ENCODE results near the gene TRMT2B.

TRMT2B gene

DNA sequence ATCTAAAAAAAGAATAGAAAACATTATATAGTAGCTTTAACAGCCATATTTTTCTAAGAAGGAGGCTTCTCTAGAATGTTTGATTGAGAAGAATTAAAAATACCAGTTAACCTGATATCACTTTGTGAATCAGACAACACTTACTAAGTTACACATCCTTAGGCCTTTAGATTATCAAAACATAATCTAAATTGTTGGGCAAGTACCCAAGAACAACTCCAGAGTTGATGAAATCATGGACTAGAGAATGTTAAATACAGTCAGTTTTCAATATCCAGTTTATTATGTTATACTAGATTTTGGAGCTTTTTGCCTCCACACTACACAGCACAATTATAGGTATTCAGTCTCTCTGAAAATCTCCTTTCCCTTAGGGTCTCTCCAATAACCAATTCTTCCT is 42.8 kb downstream of the TRMT2B start:
- Histone ChIP-seq H2BK15ac (ENCODE audit: low read depth, poor library complexity, severe bottlenecking) (no peak overlapping the region), H3K79me1 (replicated peaks; ENCODE audit: low read length, poor library complexity, severe bottlenecking) (no peaks in the 10 kb centered on the region), H3K9ac (ENCODE audit: low read length) (no peak overlapping the region), H3K18ac (ENCODE audit: low read depth in 1 of 2, low read length in 2 of 2) (no peak overlapping the region), H3K36me3 (ENCODE audit: control insufficient read depth in 1 of 2, insufficient read depth in 2 of 2, low read depth in 1 of 2, low read length in 2 of 2) (peaks cover 3 to 39% of the 10 kb centered on the region in 2 experiments), H2AK5ac (ENCODE audit: low read length, severe bottlenecking) (no peak overlapping the region), H4K8ac (ENCODE audit: low read length) (no peak overlapping the region), H3K4me2 (ENCODE audit: low read length, poor library complexity, severe bottlenecking) (no peak overlapping the region), H3K14ac (ENCODE audit: low read length in 2 of 2) (no peak overlapping the region), H3K23ac (ENCODE audit: low read length in 2 of 2) (no peak overlapping the region), H3K27me3 (ENCODE audit: control insufficient read depth in 1 of 2, insufficient read depth in 1 of 2, low read length in 2 of 2) (no peaks in the 10 kb centered on the region), H2BK120ac (ENCODE audit: low read depth, low read length) (no peak overlapping the region), H2AFZ (ENCODE audit: low read depth, low read length) (no peak overlapping the region), H3K27ac (ENCODE audit: low read length, poor library complexity, severe bottlenecking) (no peak overlapping the region), H4K91ac (ENCODE audit: low read length) (no peak overlapping the region), H3K4me1 (ENCODE audit: control insufficient read depth, insufficient read depth, low read depth, low read length) (no peaks in the 10 kb centered on the region), H2BK5ac (ENCODE audit: low read depth, low read length, poor library complexity, severe bottlenecking) (no peak overlapping the region), H3K9me3 (ENCODE audit: control insufficient read depth, low read length) (no peaks in the 10 kb centered on the region), H3K4ac (ENCODE audit: low read depth in 1 of 2, low read length in 2 of 2) (no peak overlapping the region), H2BK12ac (ENCODE audit: low read length in 2 of 2) (no peak overlapping the region), H3K4me3 (ENCODE audit: insufficient read depth in 1 of 2, low read depth in 1 of 2, low read length in 2 of 2) (no peak overlapping the region)
- DNase-seq = no peak

DNA sequence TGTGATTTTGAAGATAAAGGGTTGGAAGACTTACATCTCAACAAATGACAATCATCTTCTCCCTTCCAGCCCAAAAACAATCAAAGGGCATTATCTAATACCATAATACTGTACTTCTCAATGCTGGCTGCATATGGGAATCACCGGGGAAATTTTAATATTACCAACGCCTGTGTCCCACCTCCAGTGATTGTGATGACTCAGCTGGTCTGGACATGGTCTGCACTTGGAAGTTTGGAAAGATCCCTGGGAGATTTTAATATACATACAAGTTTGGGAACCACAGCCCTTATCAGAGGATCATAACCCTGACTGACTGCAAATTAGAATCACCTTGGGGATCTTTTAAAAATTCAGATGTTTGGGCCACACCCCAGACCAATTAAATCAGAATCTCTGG is 52.5 kb downstream of the TRMT2B start:
- no peak overlapping the region for H3K18ac ChIP-seq (ENCODE audit: low read depth in 1 of 2, low read length in 2 of 2)
- H3K27me3 ChIP-seq (ENCODE audit: control insufficient read depth in 1 of 2, insufficient read depth in 1 of 2, low read length in 2 of 2) = no peaks in the 10 kb centered on the region
- H2AK5ac ChIP-seq (ENCODE audit: low read length, severe bottlenecking) = no peak overlapping the region
- H3K4me3 ChIP-seq (ENCODE audit: insufficient read depth in 1 of 2, low read depth in 1 of 2, low read length in 2 of 2) = no peak overlapping the region
- H2BK15ac ChIP-seq (ENCODE audit: low read depth, poor library complexity, severe bottlenecking) = no peak overlapping the region
- no peak overlapping the region for H3K14ac ChIP-seq (ENCODE audit: low read length in 2 of 2)
- peaks cover 1% of the 10 kb centered on the region for H3K4me1 ChIP-seq (ENCODE audit: control insufficient read depth, insufficient read depth, low read depth, low read length)
- DNase-seq = no peak
- no peak overlapping the region for H3K4me2 ChIP-seq (ENCODE audit: low read length, poor library complexity, severe bottlenecking)
- H4K91ac ChIP-seq (ENCODE audit: low read length) = no peak overlapping the region
- H3K4ac ChIP-seq (ENCODE audit: low read depth in 1 of 2, low read length in 2 of 2) = no peak overlapping the region
- H3K9me3 ChIP-seq (ENCODE audit: control insufficient read depth, low read length) = peaks cover 3% of the 10 kb centered on the region
- H2BK12ac ChIP-seq (ENCODE audit: low read length in 2 of 2) = no peak overlapping the region
- no peaks in the 10 kb centered on the region for H3K79me1 ChIP-seq (replicated peaks; ENCODE audit: low read length, poor library complexity, severe bottlenecking)
- H2BK120ac ChIP-seq (ENCODE audit: low read depth, low read length) = no peak overlapping the region
- H3K9ac ChIP-seq (ENCODE audit: low read length) = no peak overlapping the region
- no CpG with 5 or more reads among the region's 2 CpGs for WGBS
- H3K27ac ChIP-seq (ENCODE audit: low read length, poor library complexity, severe bottlenecking) = no peak overlapping the region
- peaks cover 0 to 3% of the 10 kb centered on the region in 2 experiments for H3K36me3 ChIP-seq (ENCODE audit: control insufficient read depth in 1 of 2, insufficient read depth in 2 of 2, low read depth in 1 of 2, low read length in 2 of 2)
- no peak overlapping the region for H4K8ac ChIP-seq (ENCODE audit: low read length)
- H3K23ac ChIP-seq (ENCODE audit: low read length in 2 of 2) = no peak overlapping the region
- no peak overlapping the region for H2AFZ ChIP-seq (ENCODE audit: low read depth, low read length)
- H2BK5ac ChIP-seq (ENCODE audit: low read depth, low read length, poor library complexity, severe bottlenecking) = no peak overlapping the region

DNA sequence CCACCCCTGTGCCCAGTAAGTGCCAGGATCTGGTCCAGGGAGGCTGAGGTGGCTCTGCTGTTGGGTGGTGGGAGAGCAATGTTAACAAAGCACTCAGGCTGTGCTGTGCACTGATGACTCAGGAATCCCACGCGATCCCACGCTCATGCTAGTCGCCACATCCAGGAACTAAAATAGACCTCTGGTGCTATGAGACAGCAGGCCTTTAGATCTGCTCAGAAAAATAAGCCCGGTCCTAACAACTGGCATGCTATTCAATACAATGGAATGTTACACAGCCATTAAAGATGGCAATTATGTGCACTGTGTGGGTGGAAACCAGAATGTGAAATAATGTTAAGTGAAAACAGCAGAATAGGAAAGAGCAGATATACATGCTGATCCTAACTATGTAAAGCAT is 56.4 kb downstream of the TRMT2B start:
- Histone ChIP-seq H2BK15ac (ENCODE audit: low read depth, poor library complexity, severe bottlenecking) (no peak overlapping the region), H4K91ac (ENCODE audit: low read length) (no peak overlapping the region), H3K36me3 (ENCODE audit: control insufficient read depth in 1 of 2, insufficient read depth in 2 of 2, low read depth in 1 of 2, low read length in 2 of 2) (no peaks in the 10 kb centered on the region), H3K23ac (ENCODE audit: low read length in 2 of 2) (no peak overlapping the region), H3K9ac (ENCODE audit: low read length) (peak overlapping the region; percentile 21), H3K27me3 (ENCODE audit: control insufficient read depth in 1 of 2, insufficient read depth in 1 of 2, low read length in 2 of 2) (no peaks in the 10 kb centered on the region), H3K9me3 (ENCODE audit: control insufficient read depth, low read length) (peaks cover 3% of the 10 kb centered on the region), H3K14ac (ENCODE audit: low read length in 2 of 2) (no peak overlapping the region), H3K27ac (ENCODE audit: low read length, poor library complexity, severe bottlenecking) (peak overlapping the region; percentile 62), H2AFZ (ENCODE audit: low read depth, low read length) (no peak overlapping the region), H2AK5ac (ENCODE audit: low read length, severe bottlenecking) (no peak overlapping the region), H2BK5ac (ENCODE audit: low read depth, low read length, poor library complexity, severe bottlenecking) (no peak overlapping the region), H3K18ac (ENCODE audit: low read depth in 1 of 2, low read length in 2 of 2) (peak overlapping the region in 1 of 2 experiments; percentile 24), H3K4me2 (ENCODE audit: low read length, poor library complexity, severe bottlenecking) (no peak overlapping the region), H2BK12ac (ENCODE audit: low read length in 2 of 2) (no peak overlapping the region), H3K79me1 (replicated peaks; ENCODE audit: low read length, poor library complexity, severe bottlenecking) (no peaks in the 10 kb centered on the region), H3K4me1 (ENCODE audit: control insufficient read depth, insufficient read depth, low read depth, low read length) (peaks cover 1% of the 10 kb centered on the region), H3K4me3 (ENCODE audit: insufficient read depth in 1 of 2, low read depth in 1 of 2, low read length in 2 of 2) (no peak overlapping the region), H3K4ac (ENCODE audit: low read depth in 1 of 2, low read length in 2 of 2) (no peak overlapping the region), H2BK120ac (ENCODE audit: low read depth, low read length) (no peak overlapping the region), H4K8ac (ENCODE audit: low read length) (peak overlapping the region; percentile 37)
- DNase-seq = peak; percentile 84
- 0% methylated on average over 3 of the region's 5 CpGs for WGBS

DNA sequence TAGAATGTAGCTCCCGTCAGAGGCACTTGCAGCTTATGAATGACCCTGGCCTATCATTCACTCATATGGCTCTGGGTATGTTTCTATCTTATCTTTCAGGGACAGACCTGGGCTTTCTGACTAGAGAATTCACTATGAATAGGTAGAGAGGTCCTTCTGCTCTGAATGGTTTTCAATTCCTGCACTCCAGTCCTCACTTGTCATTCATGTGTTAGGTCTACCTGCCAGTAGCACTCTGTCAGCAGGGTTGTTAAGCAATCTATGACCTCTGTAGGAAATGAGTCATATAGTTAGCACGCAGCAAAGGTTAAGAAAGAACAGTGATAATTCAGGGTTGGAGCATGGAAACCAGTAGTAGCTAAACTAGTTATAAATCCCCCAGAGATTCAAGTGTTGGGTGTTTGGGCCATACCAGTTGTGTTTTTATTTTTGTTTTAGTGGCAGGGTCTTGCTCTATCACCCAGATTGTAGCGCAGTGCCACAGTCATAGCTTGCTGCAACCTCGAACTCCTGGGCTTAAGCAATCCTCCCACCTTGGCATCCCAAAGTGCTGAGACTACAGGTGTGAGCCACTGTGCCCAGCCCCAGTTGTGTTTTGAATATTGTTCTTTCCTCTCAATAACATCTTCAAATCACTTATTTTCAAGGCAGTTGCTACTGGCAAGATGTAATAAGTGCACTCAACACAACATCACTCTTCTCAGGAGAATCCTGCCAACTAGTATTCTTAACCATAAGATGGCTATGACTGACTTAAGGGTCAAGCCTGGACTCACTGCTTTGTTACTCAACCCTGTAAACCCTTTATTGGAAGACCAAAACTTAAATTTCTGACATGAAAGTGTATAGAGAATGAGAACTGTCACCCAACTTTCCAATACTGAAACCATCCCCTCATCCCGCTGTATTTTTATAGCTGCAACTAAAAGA is 57.3 kb downstream of the TRMT2B start:
- Histone ChIP-seq H3K23ac (ENCODE audit: low read length in 2 of 2) (no peak overlapping the region), H2AFZ (ENCODE audit: low read depth, low read length) (no peak overlapping the region), H4K91ac (ENCODE audit: low read length) (no peak overlapping the region), H3K4ac (ENCODE audit: low read depth in 1 of 2, low read length in 2 of 2) (no peak overlapping the region), H3K79me1 (replicated peaks; ENCODE audit: low read length, poor library complexity, severe bottlenecking) (no peaks in the 10 kb centered on the region), H2BK120ac (ENCODE audit: low read depth, low read length) (no peak overlapping the region), H3K14ac (ENCODE audit: low read length in 2 of 2) (no peak overlapping the region), H3K18ac (ENCODE audit: low read depth in 1 of 2, low read length in 2 of 2) (peak overlapping the region in 1 of 2 experiments; percentile 12), H3K4me2 (ENCODE audit: low read length, poor library complexity, severe bottlenecking) (no peak overlapping the region), H2BK5ac (ENCODE audit: low read depth, low read length, poor library complexity, severe bottlenecking) (no peak overlapping the region), H2BK15ac (ENCODE audit: low read depth, poor library complexity, severe bottlenecking) (no peak overlapping the region), H4K8ac (ENCODE audit: low read length) (no peak overlapping the region), H3K27ac (ENCODE audit: low read length, poor library complexity, severe bottlenecking) (peak overlapping the region; percentile 62), H3K9ac (ENCODE audit: low read length) (peak overlapping the region; percentile 21), H3K27me3 (ENCODE audit: control insufficient read depth in 1 of 2, insufficient read depth in 1 of 2, low read length in 2 of 2) (no peaks in the 10 kb centered on the region), H3K4me1 (ENCODE audit: control insufficient read depth, insufficient read depth, low read depth, low read length) (peaks cover 1% of the 10 kb centered on the region), H3K9me3 (ENCODE audit: control insufficient read depth, low read length) (peaks cover 3% of the 10 kb centered on the region), H2AK5ac (ENCODE audit: low read length, severe bottlenecking) (no peak overlapping the region), H2BK12ac (ENCODE audit: low read length in 2 of 2) (no peak overlapping the region), H3K4me3 (ENCODE audit: insufficient read depth in 1 of 2, low read depth in 1 of 2, low read length in 2 of 2) (no peak overlapping the region), H3K36me3 (ENCODE audit: control insufficient read depth in 1 of 2, insufficient read depth in 2 of 2, low read depth in 1 of 2, low read length in 2 of 2) (no peaks in the 10 kb centered on the region)
- DNase-seq = peak; percentile 57
- WGBS = 57% methylated on average over 3 of the region's 5 CpGs
